IPS-NIHi11 (cell line): ENCODE data around the gene KDM4C.

Experiments used
- DNase-seq: peaks from one replicate; pipeline ENCODE4 v3.0.0; 2012; ENCODE audit warnings: mixed read lengths, low spot score

KDM4C gene

DNA sequence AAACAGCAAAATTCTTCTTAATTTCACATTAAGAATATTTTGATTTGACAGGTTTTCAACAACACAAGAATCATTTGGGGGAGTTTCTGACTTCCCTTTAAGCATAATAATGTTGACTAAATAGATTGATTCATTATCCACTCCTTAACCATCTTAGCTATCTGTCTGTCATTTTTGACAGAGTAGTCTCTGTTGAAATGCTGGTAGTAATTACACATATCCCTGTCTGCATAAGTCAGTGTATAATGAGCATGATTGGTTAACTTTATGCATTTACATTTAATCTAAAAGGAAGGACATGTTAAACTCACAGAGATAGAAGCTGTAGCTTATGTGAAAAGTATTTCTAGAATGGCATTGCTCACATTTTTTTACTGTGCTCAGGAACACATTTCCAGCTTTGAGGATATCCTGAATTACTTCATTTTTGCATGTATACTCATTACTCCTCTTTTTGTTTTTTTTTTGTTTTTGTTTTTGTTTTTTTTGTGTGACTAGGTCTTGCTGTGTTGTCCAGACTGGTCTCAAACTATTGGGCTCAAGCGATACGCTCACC lies 385.9 kb downstream of the KDM4C start:
- DNase-seq = no peak

DNA sequence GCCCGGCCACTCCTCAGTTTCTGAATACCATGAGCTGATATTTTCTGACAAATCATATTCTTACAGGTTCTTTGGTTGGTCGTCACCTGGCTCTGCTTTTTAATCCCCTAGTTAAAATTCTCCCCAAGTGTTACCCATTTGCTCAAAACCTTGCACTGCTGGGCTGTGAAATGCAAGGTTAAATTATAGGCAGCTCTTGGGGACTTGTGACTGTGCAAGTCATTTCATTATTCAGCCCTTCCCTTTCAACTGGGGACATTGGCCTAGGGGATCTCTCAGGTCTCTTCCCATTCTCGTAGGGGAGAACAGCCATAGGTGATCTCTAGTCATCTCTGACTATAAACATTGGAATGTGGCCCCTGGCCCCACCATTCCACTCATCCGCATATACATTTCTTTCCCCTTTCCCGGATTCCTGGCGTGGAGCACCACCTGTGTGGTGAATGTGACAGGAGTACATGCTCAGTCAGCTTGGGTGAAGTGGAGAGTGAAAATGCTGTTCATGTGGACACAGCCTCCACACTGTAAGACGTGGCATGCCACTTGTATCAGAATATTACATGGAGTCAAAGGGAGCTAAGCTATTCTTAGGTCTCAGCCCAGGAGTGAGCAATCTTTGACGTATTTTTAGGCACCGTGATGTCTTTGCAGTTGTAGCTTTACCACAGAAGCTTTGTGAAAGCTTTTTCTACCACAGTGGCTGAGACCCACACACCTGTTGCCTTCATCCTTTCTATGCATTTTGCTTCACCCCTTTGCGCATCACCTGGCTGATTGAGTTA lies 386.7 kb downstream of the KDM4C start:
- DNase-seq = no peak

- no peak for DNase-seq
Observed at GRCh38 chr9:7145361-7146069, 387.7 kb downstream of the KDM4C start.

DNA sequence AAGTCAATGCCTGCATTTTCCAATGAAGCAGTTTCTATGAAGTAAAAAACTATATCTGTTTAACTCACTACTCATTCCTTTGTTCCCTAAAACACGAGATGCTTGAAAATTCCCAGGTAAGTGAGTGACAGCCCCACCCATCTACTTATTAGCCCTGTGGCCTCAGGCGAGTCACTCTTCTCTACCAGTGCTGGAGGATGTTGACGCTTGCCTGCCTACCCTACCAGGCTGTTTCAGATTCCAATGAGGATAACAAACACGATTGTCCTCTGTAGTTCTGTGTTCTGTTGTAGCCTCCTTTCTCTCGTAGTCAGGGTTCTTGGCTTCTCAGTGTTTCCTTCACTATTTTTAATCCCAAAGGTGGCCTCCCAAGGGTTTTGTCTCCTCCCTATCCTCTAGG lies 388.8 kb downstream of the KDM4C start:
- no peak for DNase-seq

DNA sequence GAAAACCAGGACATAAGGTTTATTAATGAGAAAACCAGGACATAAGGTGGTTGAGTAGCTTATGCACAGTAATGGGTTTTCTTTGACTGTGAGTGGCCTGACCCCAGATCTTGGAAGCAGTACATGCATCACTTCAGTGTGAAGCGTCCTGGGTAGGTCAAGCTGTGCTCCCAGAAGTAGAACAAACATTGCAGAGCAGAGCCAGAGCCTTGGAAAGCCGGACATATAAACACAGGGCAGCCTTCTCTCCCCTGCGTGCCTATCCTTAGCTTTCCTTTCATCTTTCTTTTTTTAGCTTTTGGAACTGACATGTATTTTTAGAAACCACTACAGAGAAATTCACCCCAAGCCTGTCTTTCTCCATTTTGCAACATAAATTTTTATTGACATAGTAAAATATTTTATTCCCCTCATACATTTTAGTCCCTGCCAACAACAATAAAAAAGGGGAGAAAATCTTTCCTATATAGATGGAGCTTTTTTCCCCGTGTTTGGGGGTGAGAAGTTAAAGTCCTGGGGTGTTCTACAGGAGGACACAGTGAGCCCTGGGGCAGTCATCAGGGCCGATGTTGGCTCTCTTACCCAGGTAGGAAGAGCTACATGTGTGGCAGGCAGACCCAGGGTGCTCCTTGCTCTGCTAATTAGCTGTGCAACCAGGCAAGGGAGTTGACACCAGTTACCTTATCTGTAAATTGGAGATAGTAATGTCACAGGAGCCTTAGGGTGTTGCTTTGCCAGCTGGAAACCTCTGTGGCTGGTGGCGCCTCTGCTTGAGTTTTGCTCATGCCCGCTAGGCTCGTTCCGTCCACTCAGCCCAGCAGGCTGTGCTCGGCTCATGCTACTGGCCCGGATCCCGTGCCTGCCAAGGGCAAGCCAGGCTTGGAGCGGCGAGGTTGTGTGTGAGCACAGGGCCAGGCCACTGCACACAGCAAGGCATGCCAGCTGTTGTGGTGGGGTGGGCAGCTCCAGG lies 389.6 kb downstream of the KDM4C start:
- DNase-seq = no peak

DNA sequence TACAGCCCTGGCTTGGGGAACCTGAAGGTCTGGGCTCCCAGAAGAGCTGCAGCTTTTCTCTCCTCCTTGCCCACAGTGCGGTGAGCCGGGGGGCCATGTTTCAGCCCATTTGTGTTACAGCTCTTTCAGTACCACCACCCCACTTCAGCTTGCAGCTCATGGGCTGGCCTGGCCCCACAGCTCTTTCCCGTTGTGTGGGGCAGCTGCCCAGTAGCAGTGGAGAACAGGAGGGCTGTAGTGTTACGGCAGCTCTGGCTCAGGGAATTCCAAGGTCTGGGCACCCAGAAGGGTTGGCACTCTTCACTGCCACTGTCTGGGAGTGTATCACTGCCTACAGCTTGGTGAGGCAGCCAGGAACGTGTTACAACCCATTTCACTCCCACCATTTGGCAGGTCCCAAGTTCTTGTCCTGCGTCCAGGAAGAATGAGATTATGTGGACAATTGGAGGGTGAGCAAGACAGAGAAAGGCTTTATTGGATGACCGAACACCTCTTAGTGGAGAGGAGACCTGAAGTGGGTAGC lies 390.5 kb downstream of the KDM4C start:
- no peak for DNase-seq

DNA sequence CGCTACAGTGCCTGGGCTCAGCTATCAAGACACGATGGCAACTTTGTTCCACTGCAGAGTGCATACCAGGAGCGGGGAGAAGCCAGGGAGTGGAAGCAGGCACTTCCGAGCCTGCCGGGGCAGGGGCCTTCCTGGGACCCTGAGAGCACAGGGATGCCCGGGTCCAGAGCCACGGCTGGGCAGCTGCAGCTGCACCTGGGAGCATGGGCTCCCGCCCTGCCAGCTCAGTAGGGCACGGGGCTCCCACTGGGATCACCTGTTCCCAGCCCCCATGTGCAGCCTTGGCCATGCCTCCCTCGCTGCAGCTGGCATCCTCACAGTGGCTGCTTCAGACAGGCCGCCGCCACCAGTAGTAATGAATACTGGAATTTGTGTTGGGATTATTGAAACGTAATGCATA lies 391.5 kb downstream of the KDM4C start:
- DNase-seq = no peak

DNA sequence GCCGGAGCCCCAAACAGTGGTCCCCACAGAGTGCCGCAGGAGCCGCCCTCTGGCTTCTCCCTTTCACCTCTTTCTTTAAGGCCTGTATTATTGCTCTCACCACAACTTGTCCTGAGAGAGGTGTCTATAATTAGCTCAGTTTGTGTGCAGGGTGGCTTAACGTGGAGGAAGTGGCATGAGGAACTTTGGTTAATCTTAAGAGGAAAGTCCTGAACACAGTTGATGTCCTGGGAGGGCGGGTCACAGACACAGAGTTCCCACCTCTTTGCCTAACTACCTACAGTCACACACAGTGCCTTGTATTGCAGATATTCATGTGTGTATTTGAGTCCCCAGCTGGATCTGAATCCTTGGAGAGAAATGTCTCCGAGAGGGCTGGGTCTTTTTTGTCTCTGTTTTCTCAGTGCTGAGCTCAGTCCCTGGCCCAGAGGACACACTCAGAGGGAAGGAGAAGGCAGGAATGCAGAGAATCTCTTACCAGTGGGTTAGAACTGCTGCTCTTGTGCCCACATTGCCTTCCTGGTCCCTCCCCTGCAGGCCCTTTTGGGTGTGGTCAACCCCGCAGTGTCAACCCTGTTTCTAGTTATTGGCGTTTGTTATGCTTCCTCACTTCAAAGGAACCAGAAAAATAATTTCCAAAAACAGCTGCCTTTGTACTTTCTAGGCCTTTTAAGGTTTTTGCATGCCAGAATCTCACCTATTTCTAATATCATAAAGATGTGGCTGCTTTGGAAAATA lies 392.5 kb downstream of the KDM4C start:
- DNase-seq = no peak

DNA sequence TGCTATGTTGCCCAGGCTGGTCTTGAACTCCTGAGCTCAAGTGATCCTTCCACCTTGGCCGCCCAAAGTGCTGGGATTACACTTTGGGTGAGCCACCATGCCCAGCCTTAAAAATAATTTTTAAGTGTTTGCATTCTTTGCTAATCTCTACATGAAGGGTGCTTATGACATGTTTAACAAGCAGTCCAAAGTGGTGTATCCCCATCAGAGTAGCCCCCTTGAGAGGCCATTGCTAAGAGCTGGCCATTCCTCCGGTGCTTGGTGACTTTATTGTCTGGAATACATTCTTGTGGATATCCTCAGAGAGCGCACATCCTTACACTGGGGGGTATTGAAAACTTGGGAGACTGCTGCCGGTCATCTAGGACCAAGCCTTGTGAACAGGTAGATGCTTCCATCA lies 395.4 kb downstream of the KDM4C start:
- DNase-seq = no peak

DNA sequence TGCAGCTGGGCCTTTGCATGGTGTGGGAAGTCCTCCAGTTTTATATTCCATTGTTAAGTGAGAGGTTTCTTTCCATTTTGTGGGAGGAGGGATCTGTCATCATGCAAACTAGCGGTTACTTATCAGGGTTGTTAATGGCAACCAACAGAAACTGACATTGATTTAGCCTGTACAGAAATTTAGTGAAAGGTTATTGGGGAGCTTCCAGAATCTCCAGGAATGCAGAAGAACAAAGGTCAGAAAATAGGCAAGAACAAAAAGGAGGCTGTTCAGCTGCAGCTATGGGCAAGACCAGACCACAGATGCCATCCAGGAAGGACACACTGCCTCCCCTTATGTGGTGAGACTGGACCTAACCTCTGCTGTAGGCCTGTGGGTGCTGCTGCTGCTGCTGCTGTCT lies 395.8 kb downstream of the KDM4C start:
- no peak for DNase-seq

- no peak for DNase-seq
Observed at GRCh38 chr9:7154003-7154619, 396.3 kb downstream of the KDM4C start.

- no peak for DNase-seq
Observed at GRCh38 chr9:7154650-7155049, 396.9 kb downstream of the KDM4C start.

DNA sequence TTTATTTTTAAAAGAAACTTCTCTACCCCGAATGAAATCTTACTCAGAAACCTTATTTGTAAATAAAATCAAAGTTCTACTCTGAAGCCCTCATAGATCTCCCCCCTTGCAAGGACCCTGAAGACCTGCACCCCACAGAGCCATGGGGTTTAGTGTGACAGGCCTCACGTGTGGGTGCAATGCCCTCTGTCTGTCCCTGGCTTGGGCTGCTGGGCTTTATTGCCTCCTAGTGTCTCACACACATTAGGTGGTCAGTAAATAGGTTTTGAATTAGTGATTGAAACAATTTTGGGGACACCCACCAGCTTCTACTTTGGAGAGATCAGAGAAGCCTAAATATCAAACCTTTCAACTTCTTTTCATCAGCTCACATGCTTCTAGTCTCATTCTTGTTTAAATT lies 403.7 kb downstream of the KDM4C start:
- no peak for DNase-seq

DNA sequence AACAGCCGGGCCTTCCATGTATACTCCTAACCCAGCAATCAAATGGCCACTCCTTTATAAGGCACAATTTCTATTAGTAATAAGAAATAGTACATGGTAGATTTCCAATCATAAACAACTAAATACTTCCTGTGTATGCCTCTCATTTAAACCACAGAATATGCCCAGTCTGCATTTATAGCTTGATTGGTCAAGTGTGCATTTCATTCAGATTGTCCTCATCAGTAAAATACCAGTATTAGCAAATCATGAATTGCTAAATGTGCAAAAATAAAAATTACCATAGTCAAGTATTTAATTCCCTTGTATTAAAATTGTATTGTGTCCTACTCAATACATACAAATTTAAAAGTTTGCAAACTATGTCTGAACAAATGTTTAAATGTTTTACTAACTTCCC lies 406.2 kb downstream of the KDM4C start:
- DNase-seq = no peak

GRCh38 chr9:7164440-7165330 lies 406.9 kb downstream of the KDM4C start:
- no peak for DNase-seq

DNA sequence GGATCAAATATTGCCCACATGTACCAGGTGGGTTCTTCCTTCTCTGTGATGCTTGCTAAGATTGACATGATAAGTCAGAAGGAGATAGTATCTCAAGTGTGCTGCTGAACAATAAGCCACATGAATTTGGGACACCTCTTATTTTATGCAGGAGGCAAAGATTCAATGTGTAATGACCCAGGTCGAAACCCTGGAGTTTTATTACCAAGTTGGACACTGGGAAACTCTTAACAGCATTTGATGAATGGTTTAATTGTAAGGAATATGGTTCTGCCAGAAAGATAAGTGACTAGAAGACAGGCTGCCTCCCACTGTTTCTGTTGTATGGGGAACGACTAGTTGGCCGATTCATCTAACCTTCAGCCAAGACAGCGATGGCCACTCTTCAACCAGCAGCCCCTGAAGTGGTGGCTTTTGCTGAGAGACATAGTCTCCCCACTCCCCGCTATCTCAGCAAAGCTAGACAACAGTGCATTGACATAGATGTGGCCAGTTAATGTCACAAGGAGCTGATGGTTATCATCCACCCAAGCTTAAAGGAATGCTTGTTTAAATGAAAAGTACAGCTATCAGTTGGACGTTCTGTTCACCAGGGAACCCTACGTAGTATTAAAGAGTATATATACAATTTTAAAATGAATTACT lies 407.7 kb downstream of the KDM4C start:
- no peak for DNase-seq

DNA sequence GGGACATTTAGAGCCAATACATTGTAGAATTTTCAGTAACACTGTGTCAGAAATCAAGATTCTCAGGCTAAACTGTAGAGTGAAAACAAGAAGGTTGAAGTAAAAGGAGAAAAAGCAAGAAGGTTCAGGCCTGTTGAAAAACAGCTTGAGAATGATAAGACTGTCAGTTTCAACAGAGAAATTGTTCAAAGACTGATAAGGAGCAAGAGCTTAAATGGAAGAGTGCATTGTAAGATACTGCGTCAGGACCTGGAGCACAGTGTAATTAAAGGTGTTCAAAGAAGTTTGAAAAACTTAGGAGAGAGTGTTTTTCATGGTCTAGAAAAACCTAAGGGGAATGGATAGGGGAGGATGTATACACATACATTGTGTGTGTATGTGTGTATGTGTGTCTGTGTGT lies 408.3 kb downstream of the KDM4C start:
- no peak for DNase-seq

DNA sequence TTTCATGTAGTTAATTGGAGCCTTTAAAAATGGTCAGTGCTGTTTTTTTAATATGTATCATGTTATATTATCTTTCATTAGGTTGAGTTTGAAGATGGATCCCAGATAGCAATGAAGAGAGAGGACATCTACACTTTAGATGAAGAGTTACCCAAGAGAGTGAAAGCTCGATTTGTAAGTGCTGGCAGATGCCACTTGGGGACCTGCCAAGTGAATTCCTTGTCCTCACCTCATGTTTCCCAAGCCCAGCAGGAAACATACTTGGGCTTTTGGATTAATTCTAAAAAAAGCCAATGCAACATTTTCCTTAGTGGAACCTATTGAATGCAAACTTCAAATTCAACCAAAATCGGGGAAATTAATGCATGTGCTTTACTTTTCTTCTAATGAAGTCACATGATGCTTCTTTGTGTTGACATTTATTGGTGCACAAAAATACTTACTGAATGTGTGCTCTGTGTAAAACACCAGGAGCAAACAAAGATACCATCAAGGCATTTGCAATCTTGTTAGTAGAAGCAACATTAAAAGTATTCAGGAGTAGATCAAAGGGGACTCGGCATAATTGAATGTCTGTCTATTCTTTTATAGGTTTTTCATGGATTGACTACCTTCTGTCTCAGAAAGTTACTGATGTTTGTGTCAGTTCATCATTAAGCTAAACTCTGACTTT lies 412.1 kb downstream of the KDM4C start:
- DNase-seq = no peak
